HFF-Myc (cell line): ENCODE measurements around the gene FHAD1.

ENCODE experiments used
- DNase-seq: peaks from one replicate; pipeline ENCODE4 v3.0.0-alpha.2; 2011; ENCODE audit warnings: low read depth; ENCODE audit errors: extremely low read depth
- H3K4me3 ChIP-seq: replicated peaks from 2 replicates; pipeline ENCODE4 v1.5.1; 2011; ENCODE audit warnings: low read depth, mild to moderate bottlenecking, control low read depth, low read length
- TF ChIP-seq, protein P1 (sequence below): IDR thresholded peaks from 2 replicates; pipeline ENCODE4 v1.5.1; 2012; ENCODE audit warnings: mild to moderate bottlenecking, low read depth, low read length, control low read depth; ENCODE audit errors: missing control alignments

Gene FHAD1

DNA sequence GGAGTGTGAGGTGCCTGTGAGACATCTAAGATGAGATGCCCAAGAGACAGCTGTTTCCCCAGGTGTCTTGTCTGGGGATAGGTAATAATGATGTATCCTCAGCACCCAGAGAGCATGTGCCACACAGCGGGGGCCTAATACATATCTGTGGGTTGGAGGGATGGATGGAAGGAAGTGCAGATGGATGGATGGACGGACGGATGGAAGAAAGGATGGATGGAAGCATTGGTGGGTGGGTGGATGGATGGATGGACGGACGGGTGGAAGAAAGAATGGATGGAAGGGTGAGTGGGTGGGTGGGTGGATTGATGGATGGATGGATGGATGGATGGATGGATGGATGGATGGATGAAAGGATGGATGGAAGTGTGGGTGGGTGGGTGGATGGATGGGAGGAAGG is 84.2 kb downstream of the FHAD1 start:
- no peak for DNase-seq
- TF ChIP-seq, protein P1, sequence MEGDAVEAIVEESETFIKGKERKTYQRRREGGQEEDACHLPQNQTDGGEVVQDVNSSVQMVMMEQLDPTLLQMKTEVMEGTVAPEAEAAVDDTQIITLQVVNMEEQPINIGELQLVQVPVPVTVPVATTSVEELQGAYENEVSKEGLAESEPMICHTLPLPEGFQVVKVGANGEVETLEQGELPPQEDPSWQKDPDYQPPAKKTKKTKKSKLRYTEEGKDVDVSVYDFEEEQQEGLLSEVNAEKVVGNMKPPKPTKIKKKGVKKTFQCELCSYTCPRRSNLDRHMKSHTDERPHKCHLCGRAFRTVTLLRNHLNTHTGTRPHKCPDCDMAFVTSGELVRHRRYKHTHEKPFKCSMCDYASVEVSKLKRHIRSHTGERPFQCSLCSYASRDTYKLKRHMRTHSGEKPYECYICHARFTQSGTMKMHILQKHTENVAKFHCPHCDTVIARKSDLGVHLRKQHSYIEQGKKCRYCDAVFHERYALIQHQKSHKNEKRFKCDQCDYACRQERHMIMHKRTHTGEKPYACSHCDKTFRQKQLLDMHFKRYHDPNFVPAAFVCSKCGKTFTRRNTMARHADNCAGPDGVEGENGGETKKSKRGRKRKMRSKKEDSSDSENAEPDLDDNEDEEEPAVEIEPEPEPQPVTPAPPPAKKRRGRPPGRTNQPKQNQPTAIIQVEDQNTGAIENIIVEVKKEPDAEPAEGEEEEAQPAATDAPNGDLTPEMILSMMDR = no peak
- H3K4me3 ChIP-seq = no peak overlapping the region

DNA sequence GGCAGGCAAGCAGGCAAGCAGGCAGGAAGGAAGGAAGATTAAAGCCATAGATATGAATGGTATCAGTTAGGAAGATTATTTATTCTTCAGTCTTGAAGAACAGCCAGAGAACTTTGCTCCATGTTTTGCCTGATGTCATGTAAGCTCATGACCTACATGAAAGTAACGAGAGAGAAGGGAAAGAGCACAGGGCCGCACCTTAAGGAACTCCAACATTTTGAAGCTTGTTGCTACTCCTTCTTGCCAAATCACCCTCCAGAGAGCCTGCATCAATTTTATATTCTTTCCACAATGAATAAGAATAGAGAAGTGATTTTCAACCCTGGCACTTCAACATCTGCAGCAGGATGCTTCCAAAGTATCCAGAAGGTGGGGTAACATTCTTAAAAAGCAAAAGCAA is 84.7 kb downstream of the FHAD1 start:
- TF ChIP-seq, protein P1 = no peak
- DNase-seq = no peak
- no peak overlapping the region for H3K4me3 ChIP-seq

DNA sequence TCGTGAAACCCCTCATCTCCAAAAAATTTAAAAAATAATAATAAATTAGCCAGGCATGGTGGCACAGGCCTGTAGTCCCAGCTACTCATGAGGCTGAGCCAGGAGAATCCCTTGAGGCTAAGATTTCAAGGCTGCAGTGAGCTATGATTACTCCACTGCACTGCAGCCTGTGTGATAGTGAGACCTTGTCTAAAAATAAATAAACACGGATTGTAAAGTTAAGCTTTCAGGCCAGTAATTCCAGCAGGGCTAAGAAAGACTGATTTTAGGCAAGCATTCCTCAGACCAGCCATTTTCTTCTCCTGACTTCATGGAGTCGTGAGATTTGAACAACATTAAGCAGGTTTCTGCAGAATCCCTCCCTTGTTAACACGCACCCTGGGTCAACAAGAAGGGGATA is 85.5 kb downstream of the FHAD1 start:
- TF ChIP-seq, protein P1 = no peak
- no peak for DNase-seq

DNA sequence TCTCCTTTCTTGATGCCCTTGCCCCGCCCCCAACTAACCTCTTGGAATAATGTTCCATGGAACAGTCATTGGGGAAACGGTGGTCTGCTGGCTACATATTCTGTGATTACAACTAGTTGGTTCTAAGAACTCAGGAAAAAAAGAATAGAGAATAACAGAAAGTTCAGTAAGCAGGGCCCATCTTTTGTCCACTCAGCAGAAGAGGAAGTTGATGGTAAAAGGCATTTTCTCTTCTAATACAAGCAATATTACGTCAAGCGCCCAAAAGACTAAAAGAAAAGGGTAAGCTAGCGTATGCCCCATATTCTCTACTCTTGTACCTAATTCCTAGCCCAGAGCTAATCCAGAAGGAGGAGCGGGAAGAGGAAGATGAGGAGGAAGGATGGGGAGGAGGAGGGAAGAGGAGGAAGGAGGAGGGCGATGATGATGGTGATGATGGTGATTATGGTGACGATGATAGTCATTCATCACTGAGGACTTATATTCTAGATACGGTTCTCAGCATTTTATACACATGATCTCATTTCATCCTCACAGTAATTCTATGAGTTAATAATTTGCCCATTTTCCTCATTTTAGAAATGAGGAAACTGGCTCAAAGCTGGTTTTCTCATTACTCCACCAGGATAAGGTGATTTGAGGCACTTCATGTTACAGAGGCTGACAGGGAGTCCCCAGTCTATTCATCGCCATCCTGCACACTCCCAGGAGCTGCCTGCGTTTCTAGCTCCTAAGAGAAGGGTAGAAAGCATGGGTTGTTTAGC is 86.1 kb downstream of the FHAD1 start:
- TF ChIP-seq, protein P1 = no peak
- DNase-seq = no peak
- H3K4me3 ChIP-seq = no peak overlapping the region

More for the DNA sequence above, 85.5 kb downstream of the FHAD1 start:
- H3K4me3 ChIP-seq = no peak overlapping the region

DNA sequence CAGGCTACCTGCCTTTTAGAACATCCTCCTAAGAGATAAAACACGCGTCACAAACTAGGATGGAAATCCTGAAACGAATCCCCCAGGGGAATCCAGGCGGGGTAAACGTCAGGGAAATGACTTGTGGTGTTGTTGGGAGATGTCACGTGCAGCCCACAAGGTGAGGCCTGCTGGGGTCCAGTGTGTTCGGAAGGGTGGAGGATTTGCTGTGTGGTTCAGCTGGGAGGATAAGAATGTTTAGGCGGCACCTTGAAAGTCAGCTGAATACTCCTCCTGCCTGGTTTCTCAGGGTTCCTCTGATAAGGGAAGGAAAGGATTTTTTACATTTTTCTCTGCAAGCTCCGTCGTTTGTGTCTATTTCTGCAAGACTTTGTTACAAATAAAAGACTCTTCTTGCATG is 88.0 kb downstream of the FHAD1 start:
- no peak for DNase-seq
- TF ChIP-seq, protein P1 = no peak
- H3K4me3 ChIP-seq = no peak overlapping the region

DNA sequence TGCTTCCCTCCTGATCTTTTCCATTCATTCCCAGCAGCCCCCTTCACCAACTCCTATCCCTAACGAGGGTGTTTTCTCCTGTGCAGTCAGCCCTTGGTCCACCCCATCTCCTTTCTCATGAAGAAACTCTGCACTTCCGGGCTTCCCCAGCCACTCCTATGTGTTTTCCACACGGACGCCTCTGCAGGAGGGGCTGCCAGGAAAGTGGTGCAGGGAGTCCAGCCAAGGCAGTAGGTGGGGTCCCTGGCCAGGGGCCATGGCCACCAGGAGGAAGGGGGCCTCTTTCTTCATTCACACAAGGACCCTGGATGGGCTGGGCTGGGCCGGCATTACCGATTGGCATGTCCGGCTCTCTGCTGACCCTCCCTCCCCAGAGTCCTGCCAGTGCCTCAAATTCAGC is 89.8 kb downstream of the FHAD1 start:
- TF ChIP-seq, protein P1 = no peak

More for the DNA sequence above, 89.8 kb downstream of the FHAD1 start:
- DNase-seq = no peak
- H3K4me3 ChIP-seq = no peak overlapping the region
